Measurements from ENCODE around the gene PSAPL1.

Gene PSAPL1

DNA sequence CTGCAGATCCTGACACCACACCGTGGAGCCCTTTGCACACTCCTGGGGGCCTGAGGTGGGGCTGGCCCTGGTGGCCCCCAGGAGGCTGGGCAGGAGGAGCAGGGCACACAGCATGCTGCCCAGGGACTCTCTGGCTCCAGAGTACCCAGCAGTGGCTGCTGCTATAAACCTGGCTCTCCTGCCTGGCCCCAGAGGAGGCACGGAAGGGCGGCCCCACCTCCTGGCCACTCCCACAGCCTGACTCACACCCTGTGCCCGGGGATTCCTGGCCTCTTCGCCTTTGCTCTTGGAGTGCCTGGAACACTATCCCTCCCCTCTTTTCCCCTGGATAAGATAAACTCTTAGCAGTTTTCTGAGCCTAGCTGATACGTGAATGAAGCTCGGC, at the start of gene PSAPL1:
Gene PSAPL1 (minus strand): TSS at position 165 of the 385 bp plus-strand sequence. CDS start 51 bp downstream, at position 114.
- in situ Hi-C loops (cut with HindIII; ENCODE audit: low sequenced_read_pairs) = no loop called here

DNA sequence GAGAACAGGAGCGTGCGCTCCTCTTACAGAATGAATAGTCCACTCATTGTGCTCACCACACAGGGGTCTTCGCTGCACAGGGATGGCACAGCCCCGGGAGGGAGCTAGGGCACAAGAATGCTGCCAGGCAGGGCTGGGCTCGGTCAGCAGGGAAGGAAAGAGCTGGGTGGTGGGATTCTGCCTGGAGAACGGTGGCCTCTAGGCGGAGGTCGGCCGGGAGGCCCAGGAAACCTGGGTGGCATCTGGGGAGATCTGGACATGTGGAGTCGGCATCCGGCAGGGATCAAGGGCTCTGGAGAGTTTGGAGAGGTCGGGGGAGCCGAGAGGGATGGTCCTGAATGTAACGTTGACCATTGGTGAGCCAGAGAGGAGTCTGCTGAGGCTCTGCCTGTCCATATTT, 46.5 kb upstream of the PSAPL1 start:
- in situ Hi-C loops (cut with HindIII; ENCODE audit: low sequenced_read_pairs) = no loop called here

GRCh38 chr4:7480423-7480822, 45.7 kb upstream of the PSAPL1 start:
- in situ Hi-C loops (cut with HindIII; ENCODE audit: low sequenced_read_pairs) = no loop called here

- in situ Hi-C loops (cut with HindIII; ENCODE audit: low sequenced_read_pairs) = no loop called here
Measured at GRCh38 chr4:7478665-7479064, 43.9 kb upstream of the PSAPL1 start.

- in situ Hi-C loops (cut with HindIII; ENCODE audit: low sequenced_read_pairs) = no loop called here
Measured at GRCh38 chr4:7477695-7478094, 43.0 kb upstream of the PSAPL1 start.

GRCh38 chr4:7476820-7477219, 42.1 kb upstream of the PSAPL1 start:
- in situ Hi-C loops (cut with HindIII; ENCODE audit: low sequenced_read_pairs) = no loop called here

DNA sequence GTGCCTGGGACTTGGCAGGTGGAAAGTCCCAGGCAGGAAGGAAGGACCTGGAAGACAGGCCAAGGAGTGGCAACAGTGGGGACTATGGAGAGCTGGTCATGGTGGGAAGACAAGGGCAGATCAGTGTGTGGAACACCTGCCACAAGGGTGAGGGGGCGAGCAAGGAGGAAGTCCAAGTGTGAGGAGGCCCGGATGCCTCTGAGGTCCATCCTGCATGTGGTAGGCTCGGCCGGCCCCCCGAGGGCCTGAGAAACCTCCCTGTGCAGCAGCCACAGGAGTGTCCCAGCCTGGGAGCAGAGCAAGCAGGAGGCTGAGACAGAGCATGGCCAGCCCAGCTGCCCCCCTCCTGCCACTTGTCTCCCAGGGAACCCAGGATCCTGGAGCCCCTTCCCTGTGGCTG, 40.5 kb upstream of the PSAPL1 start:
- in situ Hi-C loops (cut with HindIII; ENCODE audit: low sequenced_read_pairs) = no loop called here

- in situ Hi-C loops (cut with HindIII; ENCODE audit: low sequenced_read_pairs) = no loop called here
Measured at GRCh38 chr4:7474320-7474719, 39.6 kb upstream of the PSAPL1 start.

DNA sequence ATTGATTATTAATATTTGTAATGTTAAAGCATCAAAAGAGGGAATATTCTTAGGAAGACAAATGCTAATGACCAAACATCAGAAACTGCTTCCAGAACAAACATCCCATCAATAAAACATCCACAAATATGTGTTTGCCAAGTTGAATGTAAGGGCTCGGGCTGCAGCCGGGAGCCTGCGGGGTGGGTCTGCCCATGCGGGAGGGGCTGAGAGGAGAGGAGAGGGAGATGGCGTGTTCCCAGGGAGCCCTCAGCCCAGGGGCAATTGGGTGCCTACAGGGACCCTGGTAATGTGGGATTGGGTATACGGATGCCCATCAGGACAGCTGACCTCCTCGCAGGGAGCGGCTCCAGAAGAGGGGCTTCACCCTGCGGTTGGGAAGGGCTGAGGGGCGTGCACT, 38.4 kb upstream of the PSAPL1 start:
- in situ Hi-C loops (cut with HindIII; ENCODE audit: low sequenced_read_pairs) = no loop called here

GRCh38 chr4:7472442-7473013, 37.8 kb upstream of the PSAPL1 start:
- in situ Hi-C loops (cut with HindIII; ENCODE audit: low sequenced_read_pairs) = no loop called here

- in situ Hi-C loops (cut with HindIII; ENCODE audit: low sequenced_read_pairs) = no loop called here
Measured at GRCh38 chr4:7470522-7471128, 35.9 kb upstream of the PSAPL1 start.

DNA sequence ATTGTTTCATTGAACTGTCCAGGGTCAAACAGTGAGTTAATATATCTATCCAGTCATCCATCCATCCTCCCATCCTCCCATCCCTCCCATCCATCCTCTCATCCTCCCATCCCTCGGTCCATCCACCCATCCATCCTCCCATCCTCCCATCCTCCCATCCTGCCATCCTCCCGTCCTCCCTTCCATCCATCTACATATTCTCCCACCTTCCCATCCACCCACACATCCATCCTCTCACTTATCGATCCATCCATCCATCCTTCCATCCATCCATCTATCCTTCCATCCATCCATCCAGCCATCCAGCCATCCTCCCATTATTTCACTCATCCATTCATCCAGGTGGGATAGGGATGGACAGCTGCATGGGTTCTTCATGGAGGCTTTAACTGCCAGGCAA, 35.4 kb upstream of the PSAPL1 start:
- in situ Hi-C loops (cut with HindIII; ENCODE audit: low sequenced_read_pairs) = no loop called here

DNA sequence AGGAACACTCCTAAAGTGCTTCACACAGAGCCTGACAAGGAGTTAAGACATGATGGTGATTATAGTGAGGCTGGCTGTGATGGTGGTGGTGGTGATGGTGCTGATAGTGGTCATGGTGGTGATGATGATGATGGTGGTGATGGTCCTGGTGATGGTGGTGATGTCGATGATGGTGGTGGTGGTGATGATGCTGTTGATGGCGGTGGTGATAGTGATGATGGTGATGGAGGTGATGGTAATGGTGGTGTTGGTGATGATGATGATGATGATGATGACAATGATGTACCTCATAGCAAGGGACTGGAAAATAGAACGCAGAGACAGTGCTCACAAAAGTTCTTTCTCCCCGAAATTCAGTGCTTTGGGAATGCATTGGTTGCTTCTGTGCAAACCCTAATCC, 34.3 kb upstream of the PSAPL1 start:
- in situ Hi-C loops (cut with HindIII; ENCODE audit: low sequenced_read_pairs) = no loop called here

DNA sequence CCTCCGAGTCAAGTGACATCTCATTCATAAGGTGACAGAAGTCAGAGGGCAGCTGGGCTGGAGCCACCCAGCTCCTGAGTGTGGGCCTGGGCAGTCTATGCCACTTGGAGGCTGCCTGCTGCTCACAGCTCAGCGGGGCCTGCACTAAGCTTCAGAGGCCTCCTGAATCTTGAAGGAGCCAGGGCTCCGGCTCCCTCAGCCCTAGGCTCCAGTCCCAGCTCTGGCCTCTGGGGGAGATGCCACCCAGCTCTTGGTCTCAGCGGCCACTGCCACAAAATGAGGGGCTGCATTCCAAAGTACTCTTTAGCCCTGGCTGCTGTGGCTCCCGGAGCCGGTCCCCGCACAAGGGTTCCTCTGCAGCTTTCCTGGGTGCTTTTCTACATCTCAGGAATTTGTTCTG, 32.7 kb upstream of the PSAPL1 start:
- in situ Hi-C loops (cut with HindIII; ENCODE audit: low sequenced_read_pairs) = no loop called here

GRCh38 chr4:7466904-7467303, 32.2 kb upstream of the PSAPL1 start:
- in situ Hi-C loops (cut with HindIII; ENCODE audit: low sequenced_read_pairs) = no loop called here

- in situ Hi-C loops (cut with HindIII; ENCODE audit: low sequenced_read_pairs) = no loop called here
Measured at GRCh38 chr4:7466215-7466614, 31.5 kb upstream of the PSAPL1 start.

DNA sequence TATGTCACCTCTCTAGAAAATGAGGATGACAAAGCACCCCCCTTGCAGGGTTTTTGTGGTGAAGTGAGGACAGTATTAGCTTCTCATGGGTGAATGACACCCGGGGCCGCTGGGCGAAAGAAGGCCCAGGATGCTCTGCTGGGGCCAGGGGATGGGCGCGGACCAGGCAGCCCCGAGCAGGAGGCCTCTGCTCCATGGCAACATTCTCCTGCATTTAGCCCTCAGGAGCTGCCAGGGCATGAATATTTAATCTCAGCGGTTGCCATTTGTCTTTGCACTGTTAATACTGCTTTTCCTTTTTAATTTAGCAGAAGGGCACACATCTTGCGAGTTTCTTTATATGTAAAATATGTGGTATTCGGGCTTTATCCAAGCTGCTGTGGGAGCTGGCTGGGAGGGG, 30.3 kb upstream of the PSAPL1 start:
- in situ Hi-C loops (cut with HindIII; ENCODE audit: low sequenced_read_pairs) = no loop called here

DNA sequence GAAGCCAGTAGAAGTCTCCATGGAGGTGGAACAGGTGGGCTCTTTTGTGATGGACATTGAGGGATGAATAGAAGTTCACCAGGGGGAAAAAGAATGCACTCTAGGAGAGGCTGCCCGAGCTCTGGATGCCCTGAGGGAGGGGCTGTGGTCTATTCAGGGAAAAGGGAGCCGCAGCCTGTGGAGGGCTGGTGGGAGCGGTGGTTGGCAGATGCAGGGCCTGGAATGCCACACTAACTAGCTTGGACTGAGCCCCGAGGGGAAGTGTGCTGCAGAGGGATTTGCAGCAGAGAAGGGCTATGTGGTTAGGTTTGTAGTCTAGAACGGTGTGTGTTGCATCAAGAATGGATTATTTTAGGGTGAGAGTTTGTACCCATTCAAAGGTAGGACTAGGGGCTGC, 29.5 kb upstream of the PSAPL1 start:
- in situ Hi-C loops (cut with HindIII; ENCODE audit: low sequenced_read_pairs) = no loop called here

DNA sequence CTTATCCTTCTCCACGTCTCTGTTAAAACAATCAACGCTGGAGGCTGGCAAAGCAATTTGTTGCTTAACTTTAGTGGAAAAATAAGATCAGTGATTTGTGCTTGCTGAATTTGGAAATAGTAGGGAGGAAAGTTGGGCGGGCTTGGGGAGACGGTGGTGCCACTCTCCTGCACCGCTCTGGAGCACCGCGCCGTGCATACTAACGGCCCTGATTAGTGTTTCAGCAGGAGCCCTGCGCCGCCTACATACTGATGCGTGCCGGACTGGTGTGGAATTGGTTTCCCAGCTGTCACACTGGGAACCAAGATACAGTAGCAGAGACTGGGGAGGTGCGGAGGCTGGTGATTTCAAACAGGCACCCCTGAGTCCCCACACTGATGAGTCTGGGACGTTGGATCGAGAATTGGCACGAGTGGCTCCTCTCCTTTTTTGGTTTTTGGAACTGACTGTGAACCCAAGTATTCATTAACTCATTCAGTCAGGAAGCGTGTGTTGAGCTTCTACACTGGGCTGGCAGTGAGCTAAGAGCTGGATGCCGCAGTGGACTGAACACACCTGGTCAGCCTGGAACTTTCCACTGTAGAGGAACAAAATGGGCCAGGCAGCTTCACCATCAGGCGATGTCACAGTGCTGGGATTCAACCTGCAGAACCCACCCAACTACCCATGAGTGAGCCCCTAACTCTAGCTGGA, 29.0 kb upstream of the PSAPL1 start:
- in situ Hi-C loops (cut with HindIII; ENCODE audit: low sequenced_read_pairs) = no loop called here

GRCh38 chr4:7462509-7462971, 27.8 kb upstream of the PSAPL1 start:
- in situ Hi-C loops (cut with HindIII; ENCODE audit: low sequenced_read_pairs) = no loop called here

GRCh38 chr4:7461230-7461629, 26.5 kb upstream of the PSAPL1 start:
- in situ Hi-C loops (cut with HindIII; ENCODE audit: low sequenced_read_pairs) = no loop called here

DNA sequence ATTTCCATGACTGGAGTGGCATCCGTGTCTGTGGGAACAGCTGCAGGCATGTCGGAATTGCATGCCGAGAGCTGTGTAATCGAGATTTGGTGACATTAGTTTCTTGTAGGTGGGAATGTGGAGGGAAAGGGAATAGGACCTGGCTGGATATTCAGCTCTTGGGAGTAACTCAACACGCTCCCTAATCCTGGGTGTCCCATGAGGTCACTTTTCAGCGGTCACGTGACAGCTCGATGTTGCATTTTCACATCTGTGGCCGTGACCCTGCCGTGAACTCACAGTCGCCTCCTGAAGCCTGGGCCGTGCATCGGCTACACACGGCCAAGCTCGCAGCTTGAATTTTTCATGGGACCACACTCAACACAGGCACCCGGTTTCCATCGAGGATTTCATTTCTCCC, 25.8 kb upstream of the PSAPL1 start:
- in situ Hi-C loops (cut with HindIII; ENCODE audit: low sequenced_read_pairs) = no loop called here
